Nephron (organoid): ENCODE data around the gene TMEM50B.
"Not testable (repeated sequence)": the region's sequence is repeated elsewhere in the genome, so short reads cannot be mapped to it uniquely, and the experiment has no call there.

ENCODE experiments used
- H3K27ac Mint-ChIP-seq, 3 experiments: 2 replicates each; pipeline ENCODE4 v1.8.0; 2020; ENCODE audit warnings: mixed read lengths in 3 of 3, mild to moderate bottlenecking in 2 of 3, moderate library complexity in 1 of 3
- H3K27me3 Mint-ChIP-seq: 2 replicates; pipeline ENCODE4 v1.8.0; 2021; ENCODE audit warnings: low read depth, mild to moderate bottlenecking, moderate library complexity, mixed read lengths
- H3K36me3 Mint-ChIP-seq: 2 replicates; pipeline ENCODE4 v1.8.0; 2020; ENCODE audit warnings: low read depth, mixed read lengths
- H3K4me1 Mint-ChIP-seq: 2 replicates; pipeline ENCODE4 v1.8.0; 2020; ENCODE audit warnings: mixed read lengths
- H3K4me3 Mint-ChIP-seq, 3 experiments: 2 replicates each; pipeline ENCODE4 v1.8.0; 2020; ENCODE audit warnings: mild to moderate bottlenecking in 3 of 3, mixed read lengths in 3 of 3, moderate library complexity in 2 of 3
- H3K9me3 Mint-ChIP-seq: 2 replicates; pipeline ENCODE4 v1.8.0; 2020; ENCODE audit warnings: mixed read lengths
- TF ChIP-seq, protein P1 (sequence below), 3 experiments: fragments of 200-600 bp; sonication (generic); IDR thresholded peaks; one replicate each; pipeline ENCODE4 v1.5.0; 2021; ENCODE audit warnings: antibody characterized with exemption in 3 of 3; ENCODE audit not compliant: unreplicated experiment in 3 of 3

TMEM50B gene

DNA sequence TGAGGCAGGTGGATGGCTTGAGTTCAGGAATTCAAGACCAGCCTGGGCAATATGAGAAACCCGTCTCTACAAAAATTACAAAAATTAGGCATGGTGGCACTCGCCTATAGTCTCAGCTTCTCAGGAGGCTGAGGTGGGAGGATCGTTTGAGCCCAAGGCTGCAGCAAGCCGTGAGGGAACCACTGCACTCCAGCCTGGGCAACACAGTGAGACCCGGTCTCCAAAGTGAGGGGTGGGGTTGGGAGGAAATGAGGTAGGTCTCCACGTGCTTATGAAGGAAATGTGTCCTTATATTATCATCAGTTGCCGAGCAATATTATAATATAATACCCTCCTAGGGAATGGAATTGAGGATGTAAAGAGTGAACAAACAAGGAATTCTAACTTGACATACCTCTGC is 2.7 kb downstream of the TMEM50B start:
- Mint-ChIP-seq H3K9me3 (peaks cover 5% of the 10 kb centered on the region), H3K27me3 (no peaks in the 10 kb centered on the region), H3K4me1 (peaks cover 15% of the 10 kb centered on the region), H3K4me3 (peak overlapping the region; percentile 72 to 76 (median 73)), H3K36me3 (peaks cover 11% of the 10 kb centered on the region), H3K27ac (no peak overlapping the region)
- TF ChIP-seq, protein P1, sequence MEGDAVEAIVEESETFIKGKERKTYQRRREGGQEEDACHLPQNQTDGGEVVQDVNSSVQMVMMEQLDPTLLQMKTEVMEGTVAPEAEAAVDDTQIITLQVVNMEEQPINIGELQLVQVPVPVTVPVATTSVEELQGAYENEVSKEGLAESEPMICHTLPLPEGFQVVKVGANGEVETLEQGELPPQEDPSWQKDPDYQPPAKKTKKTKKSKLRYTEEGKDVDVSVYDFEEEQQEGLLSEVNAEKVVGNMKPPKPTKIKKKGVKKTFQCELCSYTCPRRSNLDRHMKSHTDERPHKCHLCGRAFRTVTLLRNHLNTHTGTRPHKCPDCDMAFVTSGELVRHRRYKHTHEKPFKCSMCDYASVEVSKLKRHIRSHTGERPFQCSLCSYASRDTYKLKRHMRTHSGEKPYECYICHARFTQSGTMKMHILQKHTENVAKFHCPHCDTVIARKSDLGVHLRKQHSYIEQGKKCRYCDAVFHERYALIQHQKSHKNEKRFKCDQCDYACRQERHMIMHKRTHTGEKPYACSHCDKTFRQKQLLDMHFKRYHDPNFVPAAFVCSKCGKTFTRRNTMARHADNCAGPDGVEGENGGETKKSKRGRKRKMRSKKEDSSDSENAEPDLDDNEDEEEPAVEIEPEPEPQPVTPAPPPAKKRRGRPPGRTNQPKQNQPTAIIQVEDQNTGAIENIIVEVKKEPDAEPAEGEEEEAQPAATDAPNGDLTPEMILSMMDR (IDR thresholded peaks at IDR 0.05; ENCODE audit: unreplicated experiment in 3 of 3): no peak

DNA sequence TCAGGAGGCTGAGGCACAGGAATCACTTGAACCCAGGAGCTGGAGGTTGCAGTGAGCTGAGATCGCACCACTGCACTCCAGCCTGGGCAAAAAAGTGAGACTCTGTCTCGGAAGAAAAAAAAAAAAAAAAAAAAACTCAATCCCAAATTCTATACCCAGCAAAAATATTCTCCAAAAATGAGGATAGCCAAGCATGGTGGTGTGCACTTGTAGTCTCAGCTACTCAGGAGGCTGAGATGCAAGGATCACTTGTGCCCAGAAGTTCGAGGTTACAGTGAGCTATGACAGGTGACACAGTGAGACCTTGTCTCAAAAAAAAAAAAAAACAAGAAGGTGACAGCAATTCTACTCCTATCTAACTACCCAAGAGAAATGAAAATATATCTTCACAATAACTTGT is 6.4 kb downstream of the TMEM50B start:
- peaks cover 5% of the 10 kb centered on the region for H3K9me3 Mint-ChIP-seq
- no peak overlapping the region for H3K4me3 Mint-ChIP-seq
- peaks cover 2% of the 10 kb centered on the region for H3K4me1 Mint-ChIP-seq
- peaks cover 14% of the 10 kb centered on the region for H3K36me3 Mint-ChIP-seq
- TF ChIP-seq, protein P1 (IDR thresholded peaks at IDR 0.05; ENCODE audit: unreplicated experiment in 3 of 3): no peak
- H3K27me3 Mint-ChIP-seq: no peaks in the 10 kb centered on the region
- no peak overlapping the region for H3K27ac Mint-ChIP-seq

DNA sequence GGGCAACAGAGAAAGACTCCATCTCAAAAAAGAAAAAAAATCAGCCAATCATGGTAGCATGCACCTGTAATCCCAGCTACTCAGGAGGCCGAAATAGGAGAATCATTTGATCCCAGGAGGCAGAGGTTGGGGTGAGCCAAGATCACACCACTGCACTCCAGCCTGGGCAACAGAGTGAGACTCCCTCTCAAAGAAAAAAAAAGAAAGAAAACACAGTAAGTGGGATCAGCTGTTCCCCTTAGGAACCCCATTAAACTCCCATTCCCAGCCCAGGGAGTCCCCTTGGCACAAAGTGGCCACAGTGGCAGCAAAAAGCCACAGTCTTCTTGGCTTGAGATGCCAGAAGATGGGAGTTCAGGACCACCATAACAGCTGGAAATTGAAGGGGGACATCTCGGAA is 9.1 kb downstream of the TMEM50B start:
- Mint-ChIP-seq H3K36me3 (peaks cover 14% of the 10 kb centered on the region), H3K27me3 (no peaks in the 10 kb centered on the region), H3K4me1 (no peaks in the 10 kb centered on the region), H3K27ac (no peak overlapping the region), H3K9me3 (peaks cover 5% of the 10 kb centered on the region), H3K4me3 (no peak overlapping the region)
- TF ChIP-seq, protein P1 (IDR thresholded peaks at IDR 0.05; ENCODE audit: unreplicated experiment in 3 of 3): no peak

DNA sequence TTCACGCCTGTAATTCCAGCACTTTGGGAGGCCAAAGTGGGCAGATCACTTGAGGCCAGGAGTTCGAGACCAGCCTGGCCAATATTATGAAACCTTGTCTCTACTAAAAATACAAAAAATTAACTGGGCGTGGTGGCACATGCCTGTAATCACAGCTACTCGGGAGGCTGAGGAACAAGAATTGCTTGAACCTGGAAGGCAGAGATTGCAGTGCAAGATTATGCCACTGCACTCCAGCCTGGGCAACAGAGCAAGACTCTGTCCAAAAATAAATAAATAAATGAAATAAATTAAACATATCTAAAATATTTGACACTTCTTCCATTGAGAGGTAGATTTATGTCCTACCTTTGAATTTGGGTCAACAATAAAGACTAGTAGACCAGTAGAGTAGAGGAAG is 10.6 kb downstream of the TMEM50B start:
- H3K27ac Mint-ChIP-seq, H3K4me3 Mint-ChIP-seq, H3K4me1 Mint-ChIP-seq, H3K9me3 Mint-ChIP-seq, H3K27me3 Mint-ChIP-seq: not testable (repeated sequence)
- peaks cover 14% of the 10 kb centered on the region for H3K36me3 Mint-ChIP-seq

DNA sequence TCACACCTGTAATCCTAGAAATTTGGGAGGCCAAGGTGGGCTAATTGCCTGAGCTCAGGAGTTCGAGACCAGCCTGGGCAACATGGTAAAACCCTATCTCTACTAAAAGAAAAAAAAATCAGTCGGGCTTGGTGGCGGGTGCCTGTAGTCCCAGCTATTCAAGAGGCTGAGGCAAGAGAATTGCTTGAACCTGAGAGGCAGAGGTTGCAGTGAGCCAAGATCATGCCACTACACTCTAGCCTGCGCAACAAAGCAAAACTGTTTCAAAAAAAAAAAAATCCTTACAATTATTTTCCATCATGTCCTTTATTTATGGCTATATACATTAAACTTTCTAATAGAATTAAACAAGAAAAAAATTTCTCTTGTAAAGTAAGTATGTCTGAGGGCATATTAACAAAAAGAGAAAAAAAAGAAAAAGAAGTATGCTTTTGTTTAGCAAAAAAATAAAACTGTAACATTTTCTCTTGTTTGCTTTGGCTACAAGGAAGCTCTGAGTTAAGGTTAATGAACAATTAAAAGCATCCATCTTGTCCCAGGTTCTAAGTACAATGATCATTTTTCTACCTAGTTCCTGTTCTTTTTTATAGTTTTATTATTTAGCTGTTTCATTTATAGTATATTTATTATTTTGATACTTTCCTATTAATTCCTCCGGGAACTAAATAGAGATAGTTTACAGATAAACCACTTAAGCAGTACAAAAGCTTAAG is 18.1 kb downstream of the TMEM50B start:
- H3K27ac Mint-ChIP-seq: no peak overlapping the region
- no peaks in the 10 kb centered on the region for H3K27me3 Mint-ChIP-seq
- H3K9me3 Mint-ChIP-seq: no peaks in the 10 kb centered on the region
- H3K4me3 Mint-ChIP-seq: no peak overlapping the region
- peaks cover 20% of the 10 kb centered on the region for H3K36me3 Mint-ChIP-seq
- no peaks in the 10 kb centered on the region for H3K4me1 Mint-ChIP-seq
- TF ChIP-seq, protein P1 (IDR thresholded peaks at IDR 0.05; ENCODE audit: unreplicated experiment in 3 of 3): no peak

DNA sequence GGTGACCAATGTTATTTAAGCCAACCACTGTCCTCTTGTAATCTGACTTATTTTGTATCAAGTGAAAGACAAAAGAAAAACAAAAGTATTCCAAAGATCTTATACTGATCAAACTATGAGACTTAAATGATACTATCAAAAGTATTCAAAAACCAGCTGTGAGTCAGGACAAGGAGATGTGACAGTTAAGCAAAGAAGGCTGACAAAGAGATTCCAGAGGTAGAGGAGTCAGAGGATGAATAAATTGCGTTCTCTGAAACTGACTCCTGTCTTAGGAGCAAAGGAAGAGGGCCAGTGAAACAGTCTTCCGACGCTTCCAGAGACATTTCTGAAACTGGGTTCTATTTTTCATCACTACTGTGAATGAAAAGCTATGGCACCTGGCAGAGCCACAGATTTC is 20.9 kb downstream of the TMEM50B start:
- Mint-ChIP-seq H3K4me3 (no peak overlapping the region), H3K27ac (no peak overlapping the region), H3K4me1 (no peaks in the 10 kb centered on the region)

More for the DNA sequence above, 20.9 kb downstream of the TMEM50B start:
- TF ChIP-seq, protein P1 (IDR thresholded peaks at IDR 0.05; ENCODE audit: unreplicated experiment in 3 of 3): no peak
- no peaks in the 10 kb centered on the region for H3K9me3 Mint-ChIP-seq
- H3K36me3 Mint-ChIP-seq: peaks cover 24% of the 10 kb centered on the region
- H3K27me3 Mint-ChIP-seq: no peaks in the 10 kb centered on the region
